ENCODE results near the gene SIRPG. TPM values are rescaled to one million over a fixed set of nuclear protein-coding genes. Genes with fewer than 3 reads are reported as not detected.

SIRPG gene
- total and polyA plus RNA-seq, 2 of the 13 experiments (the other 11 are each of a cell fraction or from before 2014, with no cell fraction given), result not detected

DNA sequence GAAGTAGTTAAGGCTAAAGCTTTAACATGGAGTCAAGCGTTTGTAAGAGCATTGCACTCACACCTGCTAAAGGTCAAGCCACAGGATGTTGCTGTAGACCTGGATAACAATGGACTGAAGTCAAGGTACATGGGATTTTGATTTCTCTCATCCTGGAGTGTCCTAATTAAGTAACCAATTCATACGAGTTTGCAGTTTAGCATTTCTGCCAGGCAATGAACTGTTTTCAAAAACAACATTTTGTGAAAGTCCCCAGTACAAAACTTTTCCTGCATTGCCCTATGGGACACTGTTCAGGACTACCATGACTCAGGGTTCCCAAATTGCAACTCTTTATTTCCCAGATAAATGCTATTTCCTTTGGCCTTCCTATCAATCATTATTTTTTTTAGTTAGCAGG lies 20.4 kb downstream of the SIRPG start:
- in situ Hi-C loops (cut with HindIII; ENCODE audit: extremely low pct_ligation_motif_present, low pct_unique_long_range_greater_than_20kb), result no loop called here

DNA sequence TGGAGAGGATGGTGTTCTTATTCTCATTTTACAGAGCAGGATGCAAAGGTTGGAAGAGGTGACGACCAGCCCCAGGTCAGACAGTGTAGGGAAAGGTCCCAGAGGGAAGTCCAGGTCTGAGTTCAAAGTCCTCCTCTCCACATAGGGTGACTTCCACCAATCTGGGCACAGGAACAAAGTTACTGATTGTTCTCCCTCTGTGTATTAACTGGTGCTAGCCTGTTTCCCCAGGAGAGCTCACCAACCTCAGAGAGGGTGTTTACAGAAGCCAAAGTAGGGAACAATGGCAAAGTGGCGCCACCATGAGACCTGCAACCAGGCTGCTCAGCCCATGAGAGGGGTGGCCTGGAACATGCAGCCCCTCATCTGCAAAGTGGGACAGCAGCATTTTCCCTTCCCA lies 21.0 kb downstream of the SIRPG start:
- ChIA-PET POLR2A (no interaction called here), CTCF (ENCODE audit: low intra/inter-chr PET ratio, low total read pairs) (no interaction called here)
- Histone ChIP-seq H2AFZ (ENCODE audit: low read length) (no peak overlapping the region), H3K9ac (ENCODE audit: insufficient read depth, low read depth, low read length) (no peak overlapping the region), H3K4me3 (replicated peaks in 1 of 3; ENCODE audit: insufficient read depth in 1 of 3, low read depth in 2 of 3, low read length in 3 of 3) (no peak overlapping the region), H3K4me1 (ENCODE audit: insufficient read depth, low read length) (peaks cover 41% of the 10 kb centered on the region), H3K27me3 (ENCODE audit: control insufficient read depth in 1 of 2, insufficient read depth in 2 of 2, low read length in 2 of 2) (no peaks in the 10 kb centered on the region), H3K9me3 (ENCODE audit: low read length) (no peaks in the 10 kb centered on the region), H4K20me1 (ENCODE audit: insufficient read depth, low read length) (no peaks in the 10 kb centered on the region), H3K79me2 (ENCODE audit: insufficient read depth, low read length) (no peaks in the 10 kb centered on the region), H3K4me2 (ENCODE audit: low read depth, low read length) (peak overlapping the region; percentile 18), H3K36me3 (replicated peaks in 1 of 2; ENCODE audit: control insufficient read depth in 1 of 2, insufficient read depth in 2 of 2, low read length in 2 of 2) (no peaks in the 10 kb centered on the region), H3K27ac (ENCODE audit: extremely low read length, insufficient read depth, low read length) (peak overlapping the region; percentile 2)
- DNase-seq (ENCODE audit: low spot score) (peak; percentile 93), ATAC-seq (peak; percentile 98), FAIRE-seq (peak; percentile 87)
- WGBS (ENCODE audit: low lambda C conversion rate), result 0% methylated on average over 2 of the region's 2 CpGs
- intact Hi-C loops (cut with micrococcal nuclease; ENCODE audit: unreplicated experiment), result loop anchor here (1.0 kb wide), 2 partner anchors 127 to 133 kb away; no protein-coding TSS in a partner anchor
- no TSS peak for BruUV-seq (replicated peaks)
- in situ Hi-C loops (cut with HindIII; ENCODE audit: extremely low pct_ligation_motif_present, low pct_unique_long_range_greater_than_20kb), result no loop called here
- TF ChIP-seq CREB1 (IDR thresholded peaks at IDR 0.05) (no peak), CREB1 (CRISPR knock-in tag; IDR thresholded peaks at IDR 0.05) (no peak), ZNF563 (CRISPR knock-in tag; IDR thresholded peaks at IDR 0.05) (no peak), ZNF235 (CRISPR knock-in tag; IDR thresholded peaks at IDR 0.05; ENCODE audit: borderline replicate concordance) (no peak), PTBP1 (IDR thresholded peaks at IDR 0.05; ENCODE audit: low read depth, low read length, poor library complexity, severe bottlenecking) (no peak)
- TF ChIP-seq, protein P1, sequence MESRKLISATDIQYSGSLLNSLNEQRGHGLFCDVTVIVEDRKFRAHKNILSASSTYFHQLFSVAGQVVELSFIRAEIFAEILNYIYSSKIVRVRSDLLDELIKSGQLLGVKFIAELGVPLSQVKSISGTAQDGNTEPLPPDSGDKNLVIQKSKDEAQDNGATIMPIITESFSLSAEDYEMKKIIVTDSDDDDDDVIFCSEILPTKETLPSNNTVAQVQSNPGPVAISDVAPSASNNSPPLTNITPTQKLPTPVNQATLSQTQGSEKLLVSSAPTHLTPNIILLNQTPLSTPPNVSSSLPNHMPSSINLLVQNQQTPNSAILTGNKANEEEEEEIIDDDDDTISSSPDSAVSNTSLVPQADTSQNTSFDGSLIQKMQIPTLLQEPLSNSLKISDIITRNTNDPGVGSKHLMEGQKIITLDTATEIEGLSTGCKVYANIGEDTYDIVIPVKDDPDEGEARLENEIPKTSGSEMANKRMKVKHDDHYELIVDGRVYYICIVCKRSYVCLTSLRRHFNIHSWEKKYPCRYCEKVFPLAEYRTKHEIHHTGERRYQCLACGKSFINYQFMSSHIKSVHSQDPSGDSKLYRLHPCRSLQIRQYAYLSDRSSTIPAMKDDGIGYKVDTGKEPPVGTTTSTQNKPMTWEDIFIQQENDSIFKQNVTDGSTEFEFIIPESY (CRISPR knock-in tag; IDR thresholded peaks at IDR 0.05), result no peak
- TF ChIP-seq, protein P2, sequence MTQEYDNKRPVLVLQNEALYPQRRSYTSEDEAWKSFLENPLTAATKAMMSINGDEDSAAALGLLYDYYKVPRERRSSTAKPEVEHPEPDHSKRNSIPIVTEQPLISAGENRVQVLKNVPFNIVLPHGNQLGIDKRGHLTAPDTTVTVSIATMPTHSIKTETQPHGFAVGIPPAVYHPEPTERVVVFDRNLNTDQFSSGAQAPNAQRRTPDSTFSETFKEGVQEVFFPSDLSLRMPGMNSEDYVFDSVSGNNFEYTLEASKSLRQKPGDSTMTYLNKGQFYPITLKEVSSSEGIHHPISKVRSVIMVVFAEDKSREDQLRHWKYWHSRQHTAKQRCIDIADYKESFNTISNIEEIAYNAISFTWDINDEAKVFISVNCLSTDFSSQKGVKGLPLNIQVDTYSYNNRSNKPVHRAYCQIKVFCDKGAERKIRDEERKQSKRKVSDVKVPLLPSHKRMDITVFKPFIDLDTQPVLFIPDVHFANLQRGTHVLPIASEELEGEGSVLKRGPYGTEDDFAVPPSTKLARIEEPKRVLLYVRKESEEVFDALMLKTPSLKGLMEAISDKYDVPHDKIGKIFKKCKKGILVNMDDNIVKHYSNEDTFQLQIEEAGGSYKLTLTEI (CRISPR knock-in tag; conservative IDR thresholded peaks at IDR 0.05), result no peak
- TF ChIP-seq, protein P3, sequence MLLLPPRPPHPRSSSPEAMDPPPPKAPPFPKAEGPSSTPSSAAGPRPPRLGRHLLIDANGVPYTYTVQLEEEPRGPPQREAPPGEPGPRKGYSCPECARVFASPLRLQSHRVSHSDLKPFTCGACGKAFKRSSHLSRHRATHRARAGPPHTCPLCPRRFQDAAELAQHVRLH (CRISPR knock-in tag; IDR thresholded peaks at IDR 0.05; ENCODE audit: borderline replicate concordance, low read depth), result no peak; the same call in 1 of the 2 replicates
- TF ChIP-seq, protein P4, sequence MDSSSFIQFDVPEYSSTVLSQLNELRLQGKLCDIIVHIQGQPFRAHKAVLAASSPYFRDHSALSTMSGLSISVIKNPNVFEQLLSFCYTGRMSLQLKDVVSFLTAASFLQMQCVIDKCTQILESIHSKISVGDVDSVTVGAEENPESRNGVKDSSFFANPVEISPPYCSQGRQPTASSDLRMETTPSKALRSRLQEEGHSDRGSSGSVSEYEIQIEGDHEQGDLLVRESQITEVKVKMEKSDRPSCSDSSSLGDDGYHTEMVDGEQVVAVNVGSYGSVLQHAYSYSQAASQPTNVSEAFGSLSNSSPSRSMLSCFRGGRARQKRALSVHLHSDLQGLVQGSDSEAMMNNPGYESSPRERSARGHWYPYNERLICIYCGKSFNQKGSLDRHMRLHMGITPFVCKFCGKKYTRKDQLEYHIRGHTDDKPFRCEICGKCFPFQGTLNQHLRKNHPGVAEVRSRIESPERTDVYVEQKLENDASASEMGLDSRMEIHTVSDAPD (CRISPR knock-in tag; IDR thresholded peaks at IDR 0.05), result peak; percentile 95

More for the DNA sequence above, 20.4 kb downstream of the SIRPG start:
- Histone ChIP-seq H3K27ac (ENCODE audit: extremely low read length, insufficient read depth, low read length) (no peak overlapping the region), H3K36me3 (replicated peaks in 1 of 2; ENCODE audit: control insufficient read depth in 1 of 2, insufficient read depth in 2 of 2, low read length in 2 of 2) (no peaks in the 10 kb centered on the region), H3K9ac (ENCODE audit: insufficient read depth, low read depth, low read length) (no peak overlapping the region), H4K20me1 (ENCODE audit: insufficient read depth, low read length) (no peaks in the 10 kb centered on the region), H3K4me2 (ENCODE audit: low read depth, low read length) (peak overlapping the region; percentile 18), H3K4me3 (replicated peaks in 1 of 3; ENCODE audit: insufficient read depth in 1 of 3, low read depth in 2 of 3, low read length in 3 of 3) (no peak overlapping the region), H3K4me1 (ENCODE audit: insufficient read depth, low read length) (peaks cover 41% of the 10 kb centered on the region), H2AFZ (ENCODE audit: low read length) (no peak overlapping the region), H3K79me2 (ENCODE audit: insufficient read depth, low read length) (no peaks in the 10 kb centered on the region), H3K9me3 (ENCODE audit: low read length) (no peaks in the 10 kb centered on the region), H3K27me3 (ENCODE audit: control insufficient read depth in 1 of 2, insufficient read depth in 2 of 2, low read length in 2 of 2) (no peaks in the 10 kb centered on the region)
- CTCF ChIA-PET (ENCODE audit: low intra/inter-chr PET ratio, low total read pairs), result no interaction called here
- no TSS peak for BruUV-seq (replicated peaks)
- intact Hi-C loops (cut with micrococcal nuclease; ENCODE audit: unreplicated experiment), result no loop called here
- POLR2A ChIA-PET, result no interaction called here
- TF ChIP-seq KLF12 (CRISPR knock-in tag; IDR thresholded peaks at IDR 0.05; ENCODE audit: borderline replicate concordance) (no peak), HNF4G (IDR thresholded peaks at IDR 0.05; ENCODE audit: borderline replicate concordance, low read depth, low read length) (0 out of 2 replicates have a peak, but pooled peaks have one; percentile 2), HNF4G (CRISPR knock-in tag; IDR thresholded peaks at IDR 0.05; ENCODE audit: borderline replicate concordance, low read depth) (no peak), ZNF776 (CRISPR knock-in tag; IDR thresholded peaks at IDR 0.05) (no peak), SNRNP70 (IDR thresholded peaks at IDR 0.05; ENCODE audit: low read depth, low read length) (no peak)
- TF ChIP-seq, protein P5, sequence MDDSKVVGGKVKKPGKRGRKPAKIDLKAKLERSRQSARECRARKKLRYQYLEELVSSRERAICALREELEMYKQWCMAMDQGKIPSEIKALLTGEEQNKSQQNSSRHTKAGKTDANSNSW (CRISPR knock-in tag; IDR thresholded peaks at IDR 0.05; ENCODE audit: borderline replicate concordance), result no peak
- no peak for FAIRE-seq
- 4% methylated on average over 2 of the region's 2 CpGs for WGBS (ENCODE audit: low lambda C conversion rate)
- DNase-seq (ENCODE audit: low spot score), result no peak
- 0 out of 3 replicates have a peak, but pooled peaks have one; percentile 10 for ATAC-seq
